ENCODE data around the gene PITPNC1.

DNA sequence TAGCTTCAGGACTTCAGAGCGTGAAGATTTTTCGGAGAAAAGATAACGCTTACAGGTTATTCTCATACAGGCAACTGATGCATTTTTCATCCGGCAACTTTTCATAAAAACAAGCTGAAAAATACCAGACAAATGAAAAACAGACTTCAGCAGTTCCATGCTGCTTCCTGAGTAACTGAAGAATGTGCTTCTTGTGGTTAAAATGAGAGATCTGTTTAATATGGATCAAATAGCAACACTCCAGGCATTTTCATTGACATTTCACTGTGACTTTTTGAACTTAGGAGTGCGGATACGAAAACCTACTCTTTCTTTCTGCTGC is 705 bp upstream of the PITPNC1 start:
- TF ChIP-seq YY1 (IDR thresholded peaks at IDR 0.05; ENCODE audit: insufficient read depth, insufficient read length) = no peak
- no peak for TF ChIP-seq ZNF274 (IDR thresholded peaks at IDR 0.05; ENCODE audit: low read depth, low read length)
